ENCODE measurements around the gene KCNC1.

KCNC1 gene

DNA sequence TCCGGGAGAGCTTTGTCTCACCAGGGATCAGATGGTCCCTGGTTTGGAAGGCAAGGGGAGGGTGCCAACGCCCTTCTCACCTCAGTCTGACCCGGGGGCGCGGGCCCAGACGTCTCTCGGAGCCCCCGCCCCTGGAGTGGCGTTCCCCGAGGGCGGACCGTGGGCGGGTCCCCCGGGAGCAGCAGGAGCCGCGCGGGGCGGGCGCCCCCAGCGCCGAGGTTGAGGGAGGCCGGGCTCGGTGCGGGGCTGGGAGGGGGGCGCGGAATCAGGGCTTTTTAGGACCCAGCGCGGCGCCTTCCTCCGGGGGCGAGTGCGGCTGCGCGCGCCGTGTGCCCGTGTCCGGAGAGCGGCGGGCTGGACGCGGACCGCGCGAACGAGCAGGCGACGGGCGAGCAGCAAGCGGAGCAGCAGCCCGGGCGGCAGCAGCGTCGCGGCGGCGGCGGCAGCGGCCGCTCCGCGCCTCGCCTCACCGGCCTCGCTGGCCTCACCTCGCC lies at the start of gene KCNC1:
Gene KCNC1 (plus strand): TSS at position 364 of the 494 bp plus-strand sequence. CDS start 1,222 bp downstream, outside the sequence.
- peak; percentile 39 for DNase-seq (ENCODE audit: low read depth)

DNA sequence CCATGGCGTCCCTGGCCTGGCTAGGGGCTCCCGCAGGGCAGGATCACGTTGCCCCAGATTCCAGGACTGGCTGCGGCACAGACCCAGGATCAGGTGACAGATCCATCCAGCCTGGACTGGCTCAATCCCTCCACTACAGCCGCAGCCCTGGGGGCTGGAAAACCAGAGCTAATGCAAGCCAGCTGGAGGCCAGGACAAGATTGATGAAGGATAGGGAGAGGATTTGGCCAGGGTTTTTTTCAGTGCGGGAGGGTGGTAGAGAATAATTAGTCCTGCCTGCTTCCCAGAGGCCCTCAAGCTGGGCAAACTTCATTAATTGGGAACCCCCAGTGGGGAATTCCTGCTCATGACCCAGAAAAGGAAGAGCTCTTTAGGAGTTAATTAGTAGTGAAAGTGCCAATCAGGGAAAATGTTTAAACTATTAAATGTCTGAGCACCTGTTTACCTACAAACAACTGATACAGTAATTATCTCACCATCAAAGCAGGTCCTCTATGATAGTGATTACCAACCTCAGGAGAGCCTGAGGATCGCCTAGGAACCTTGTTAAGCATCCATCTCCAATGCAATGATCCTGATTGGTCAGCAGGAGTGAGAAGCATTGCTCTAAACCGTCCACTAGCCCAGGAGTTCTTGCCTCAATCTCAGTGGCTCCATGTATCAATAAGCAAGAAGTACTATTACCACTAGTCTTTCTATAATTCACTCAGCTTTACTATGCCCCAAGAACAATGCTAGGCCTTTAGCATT lies 48.2 kb upstream of the KCNC1 start:
- DNase-seq (ENCODE audit: low read depth): no peak

DNA sequence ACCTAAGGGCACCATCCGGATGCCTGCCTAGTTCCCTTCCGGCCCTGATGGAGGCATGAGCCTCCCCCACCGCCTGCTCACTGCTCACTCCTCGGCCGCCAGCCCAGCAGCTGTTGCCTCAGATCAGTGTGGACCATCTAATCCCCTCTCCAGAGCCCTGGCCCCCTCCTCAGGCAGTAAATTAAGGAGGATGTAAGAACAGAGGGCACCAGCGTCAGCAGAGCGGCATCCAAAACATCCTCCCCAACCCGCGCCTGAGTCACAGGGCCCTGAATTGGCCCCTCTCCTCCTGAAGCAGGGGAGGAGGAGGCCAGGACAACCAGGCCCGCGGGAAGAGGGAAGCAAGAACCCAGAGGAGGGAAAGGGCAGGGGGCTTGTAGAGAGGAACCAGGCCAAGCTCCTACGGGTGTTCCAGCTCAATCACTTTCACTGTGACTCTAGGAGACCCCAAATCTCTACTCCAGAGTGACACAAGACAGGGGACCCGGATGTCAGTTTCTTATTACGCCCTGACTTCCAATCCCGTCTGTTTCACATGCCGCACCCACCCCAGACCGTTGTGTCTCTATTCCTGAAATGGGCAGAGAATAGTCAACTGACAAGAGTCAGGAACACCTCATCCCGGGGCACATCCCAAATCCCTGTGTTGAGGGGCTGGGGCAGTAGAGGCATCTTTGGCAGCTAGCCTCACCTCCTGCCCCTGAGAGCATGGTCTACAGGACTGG lies 46.5 kb upstream of the KCNC1 start:
- no peak for DNase-seq (ENCODE audit: low read depth)

DNA sequence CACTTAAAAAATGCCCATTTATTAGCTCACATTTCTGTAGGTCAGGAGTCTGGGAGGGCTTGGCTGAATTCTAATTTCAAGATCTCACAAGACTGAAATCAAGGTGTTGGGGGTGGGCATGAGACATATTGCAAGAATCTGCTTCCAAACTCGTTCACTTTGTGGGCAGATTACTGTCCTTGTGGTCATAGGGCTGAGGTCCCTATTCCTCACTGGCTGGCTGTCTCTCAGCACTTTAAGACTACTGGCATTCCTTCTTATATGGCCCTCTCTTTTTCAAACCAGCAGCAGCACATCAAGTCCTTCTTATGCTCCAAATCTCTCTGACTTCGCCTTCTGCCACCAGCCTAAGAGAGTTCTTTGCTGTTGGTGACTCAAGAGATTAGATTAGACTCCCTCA lies 43.0 kb upstream of the KCNC1 start:
- DNase-seq (ENCODE audit: low read depth): no peak

DNA sequence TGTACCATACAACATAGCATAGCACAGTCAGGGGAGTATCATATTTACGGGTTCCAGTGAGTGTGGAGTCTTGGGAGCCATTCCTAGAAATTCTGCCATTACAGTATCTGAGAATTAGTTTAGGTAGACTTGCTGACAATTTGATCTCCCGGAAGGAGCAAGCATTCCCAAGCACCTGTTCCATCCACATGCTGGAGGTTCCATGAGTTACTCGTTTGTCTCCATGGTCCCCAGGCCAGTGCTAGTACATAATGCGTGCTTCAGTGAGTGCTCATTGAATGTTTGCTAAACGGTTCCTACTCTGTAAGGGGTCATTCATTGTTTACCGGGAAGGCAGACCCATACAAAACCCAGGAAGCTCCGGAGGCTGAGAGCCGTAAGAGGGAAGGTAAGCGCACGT lies 42.6 kb upstream of the KCNC1 start:
- DNase-seq (ENCODE audit: low read depth): no peak

DNA sequence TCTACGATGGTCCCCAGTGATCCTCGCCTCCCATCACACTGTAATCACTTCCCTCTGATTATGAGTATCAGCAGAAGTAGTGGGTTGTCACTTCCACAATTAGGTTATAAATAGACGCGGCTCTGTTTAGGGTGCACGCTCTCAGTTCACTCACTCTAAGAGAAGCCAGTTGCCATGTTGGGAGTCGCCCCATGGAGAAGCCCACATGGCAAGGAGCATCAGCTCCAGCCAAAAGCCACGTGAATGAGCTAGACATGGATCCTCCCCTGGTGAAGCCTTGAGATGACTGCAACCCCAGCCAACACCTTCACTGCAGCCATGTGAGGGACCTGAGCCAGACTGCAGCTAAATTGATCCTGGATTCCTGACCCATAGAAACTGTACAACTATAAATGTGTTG lies 41.6 kb upstream of the KCNC1 start:
- DNase-seq (ENCODE audit: low read depth): no peak

DNA sequence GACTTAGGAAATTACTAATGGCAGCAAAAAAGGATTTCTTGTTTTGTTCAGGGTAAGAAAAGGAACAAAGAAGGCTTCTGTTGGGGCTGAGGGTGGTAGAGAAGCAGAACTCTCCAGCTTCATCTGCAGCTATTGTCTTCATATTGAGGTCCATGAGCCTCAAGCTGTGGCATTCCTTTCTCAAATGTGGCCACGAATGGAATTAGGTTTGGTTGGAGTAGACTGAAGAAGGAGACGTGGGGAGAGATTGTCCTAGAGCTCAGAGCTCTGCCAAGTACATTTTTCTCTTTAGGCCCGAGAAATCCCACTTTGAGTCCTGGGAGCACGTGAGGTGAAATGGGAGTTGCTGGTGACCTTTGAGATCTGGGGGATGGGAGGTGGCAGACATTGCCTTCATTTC lies 41.0 kb upstream of the KCNC1 start:
- no peak for DNase-seq (ENCODE audit: low read depth)

DNA sequence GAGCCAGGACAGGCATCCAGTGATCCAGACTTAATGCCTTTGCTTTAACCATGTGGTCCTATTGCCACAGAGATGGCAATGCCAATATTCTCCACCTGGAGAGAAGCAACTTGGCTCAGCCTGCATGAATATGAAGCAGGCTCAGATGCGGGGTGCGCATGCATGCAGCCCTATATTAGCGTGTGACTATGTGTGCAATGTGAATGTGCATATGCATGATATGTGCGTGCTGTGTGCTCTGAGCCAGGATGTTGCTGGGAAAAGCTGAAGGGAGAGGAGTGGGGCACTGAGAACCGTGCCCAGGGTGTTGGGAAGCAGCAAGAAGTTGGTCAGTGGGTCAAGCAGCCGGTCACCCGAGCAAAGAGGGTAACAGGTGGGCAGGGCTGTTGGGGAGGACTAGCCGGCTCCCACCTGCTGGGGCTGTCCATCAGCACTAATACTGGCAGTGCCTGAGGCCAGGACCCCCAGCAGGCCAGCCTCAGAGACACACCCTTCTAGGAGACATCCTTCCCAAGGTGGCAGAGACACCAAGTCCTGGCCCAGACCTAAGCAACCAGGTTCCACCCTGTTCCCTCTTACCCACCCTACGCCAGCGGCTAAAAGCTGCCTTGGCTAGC lies 40.0 kb upstream of the KCNC1 start:
- DNase-seq (ENCODE audit: low read depth): no peak

DNA sequence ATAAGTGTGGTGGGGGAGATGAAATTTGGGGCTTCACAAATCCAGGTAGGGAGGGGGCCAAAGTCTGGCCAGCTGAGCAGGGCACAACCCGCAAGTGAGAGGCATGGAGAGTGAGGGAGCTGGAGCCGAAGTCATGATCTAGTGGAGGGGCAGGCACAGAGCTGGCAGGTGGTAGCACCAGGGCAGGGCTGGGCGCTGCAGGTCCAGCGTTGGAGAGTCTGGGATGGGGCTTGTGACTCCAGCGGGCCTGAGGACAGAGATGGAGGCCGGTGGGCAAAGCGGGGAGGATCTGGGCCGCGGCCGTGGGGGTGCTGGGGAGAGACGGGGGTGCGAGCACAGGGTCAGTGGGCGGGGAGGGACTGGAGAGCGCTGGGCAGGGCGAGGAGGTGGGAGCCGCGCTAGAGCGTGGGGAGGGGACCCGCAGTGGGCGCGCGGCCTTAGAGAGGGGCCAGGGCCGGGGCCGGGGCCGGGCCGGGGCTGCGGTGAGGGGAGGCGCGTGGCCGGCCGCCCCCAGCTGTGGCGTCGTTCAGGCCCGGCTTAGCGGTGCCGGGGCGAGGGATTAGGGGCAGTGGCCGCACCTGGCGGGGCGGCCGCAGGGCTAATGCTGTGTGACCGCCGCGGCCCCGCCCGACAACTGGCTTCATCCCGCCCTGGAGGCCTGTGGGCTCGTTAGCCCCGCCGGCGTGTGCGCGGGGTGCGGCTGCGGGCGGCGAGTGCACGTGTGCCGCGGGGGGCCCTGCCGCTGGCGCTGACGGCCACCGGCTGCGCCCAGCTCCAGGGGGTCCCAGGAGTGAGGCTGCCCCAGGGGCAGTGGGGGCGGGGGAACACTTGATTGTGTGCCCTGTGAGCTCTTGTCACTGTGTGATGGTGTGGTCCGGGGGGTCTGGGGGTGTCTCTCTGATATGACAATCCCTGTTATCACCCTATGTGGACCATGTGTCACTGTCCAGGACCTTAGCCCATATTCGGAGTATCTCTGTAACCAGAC lies 38.8 kb upstream of the KCNC1 start:
- no peak for DNase-seq (ENCODE audit: low read depth)

DNA sequence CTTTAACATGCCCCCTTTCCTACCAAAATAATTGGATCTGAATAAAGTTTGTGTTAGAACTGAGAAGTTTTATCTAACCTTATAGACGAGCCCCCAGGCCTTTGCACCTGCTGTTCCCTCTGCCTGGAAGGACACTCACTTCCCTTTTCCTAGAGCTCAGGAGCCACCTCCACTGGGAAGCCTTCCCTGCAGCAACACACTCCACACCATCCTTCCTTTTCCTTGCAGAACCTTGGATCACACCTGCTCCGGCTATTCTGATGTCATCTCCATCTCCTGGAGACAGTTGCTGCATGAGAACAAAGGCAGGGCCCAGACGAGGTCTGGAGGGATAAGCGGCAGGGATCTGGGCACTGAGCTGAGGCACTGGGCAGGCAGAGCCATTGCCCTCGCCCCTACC lies 37.8 kb upstream of the KCNC1 start:
- DNase-seq (ENCODE audit: low read depth): no peak

DNA sequence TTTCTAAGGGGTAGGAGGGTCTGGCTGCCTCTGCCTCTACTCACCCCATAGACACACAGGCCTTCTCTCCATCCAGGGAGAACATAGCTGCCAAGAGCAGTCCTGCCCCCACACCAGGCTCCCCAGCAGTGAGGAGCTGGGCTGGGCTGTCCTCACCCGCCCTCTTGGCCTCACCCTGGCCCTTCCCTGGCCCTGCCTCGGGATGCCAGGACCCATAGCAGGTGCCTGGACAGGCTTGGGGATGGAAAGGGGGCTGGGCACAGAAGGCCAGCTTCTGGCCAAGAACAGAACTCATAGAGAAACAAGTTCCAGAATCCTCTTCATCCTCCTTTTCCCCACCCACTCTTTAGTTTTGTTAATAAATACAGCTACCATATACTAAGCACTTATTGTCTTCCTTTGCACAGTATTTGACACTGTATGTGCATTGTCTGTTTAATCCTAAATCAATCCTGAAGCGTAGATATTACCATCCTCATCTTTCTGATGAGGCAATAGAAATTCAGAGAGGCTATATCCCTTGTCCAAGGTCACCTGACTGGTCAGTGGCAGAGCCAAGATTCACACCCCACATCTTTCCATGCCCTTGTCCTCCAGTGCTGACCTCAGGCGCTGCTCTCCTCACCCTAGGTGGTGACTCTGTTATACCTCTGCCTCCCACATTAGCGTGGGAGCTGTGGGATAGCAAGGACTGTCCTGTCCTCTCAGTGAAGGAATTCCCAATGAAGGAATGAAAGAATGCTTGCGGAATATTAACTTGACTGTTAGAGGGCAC lies 37.2 kb upstream of the KCNC1 start:
- DNase-seq (ENCODE audit: low read depth): no peak

DNA sequence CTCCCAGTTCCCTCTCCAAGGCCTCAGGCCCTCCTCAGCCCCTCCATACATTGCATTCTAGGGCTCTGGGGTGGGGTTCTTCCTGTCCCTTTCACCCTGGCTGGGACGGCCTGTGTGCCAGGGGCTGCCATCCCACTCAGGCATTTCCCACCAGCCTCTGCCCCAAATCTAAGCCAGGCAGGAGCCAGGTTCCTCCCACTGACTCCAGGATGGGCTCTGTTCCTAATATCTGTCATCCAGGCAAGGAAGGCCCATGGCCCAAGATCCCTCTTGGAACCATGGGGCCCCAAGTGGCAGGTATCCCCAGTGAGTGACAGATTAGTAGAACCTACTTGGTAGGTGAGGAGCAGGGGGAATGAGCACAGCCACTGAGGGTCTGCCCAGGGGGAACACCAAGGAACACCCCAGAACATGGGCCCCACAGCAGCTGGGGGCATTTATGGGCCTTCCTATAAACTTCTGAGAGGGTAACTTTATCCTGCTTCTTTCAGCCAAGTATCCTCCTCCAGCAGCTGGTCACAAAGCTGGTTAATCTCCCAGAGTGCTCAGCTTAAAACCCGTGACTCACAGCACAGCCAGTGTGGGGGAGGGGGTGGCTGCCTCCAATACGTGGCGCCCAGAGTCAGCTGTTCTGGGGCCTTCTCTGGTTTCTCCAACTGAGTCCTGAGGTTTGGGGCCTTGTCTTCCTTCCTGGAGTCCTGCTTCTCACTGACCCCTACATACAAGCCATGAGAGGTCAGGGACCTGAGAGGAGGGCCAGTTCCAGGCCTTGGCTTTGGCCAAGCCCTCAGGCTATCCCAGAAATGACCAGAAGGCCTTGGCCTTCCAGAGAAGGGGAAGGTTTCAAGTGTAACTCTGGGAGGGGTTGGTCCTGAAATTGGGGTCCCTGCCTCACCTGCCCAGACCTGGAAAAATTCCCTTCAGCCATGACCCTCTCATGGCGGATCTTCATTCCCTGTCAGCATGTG lies 35.1 kb upstream of the KCNC1 start:
- no peak for DNase-seq (ENCODE audit: low read depth)

DNA sequence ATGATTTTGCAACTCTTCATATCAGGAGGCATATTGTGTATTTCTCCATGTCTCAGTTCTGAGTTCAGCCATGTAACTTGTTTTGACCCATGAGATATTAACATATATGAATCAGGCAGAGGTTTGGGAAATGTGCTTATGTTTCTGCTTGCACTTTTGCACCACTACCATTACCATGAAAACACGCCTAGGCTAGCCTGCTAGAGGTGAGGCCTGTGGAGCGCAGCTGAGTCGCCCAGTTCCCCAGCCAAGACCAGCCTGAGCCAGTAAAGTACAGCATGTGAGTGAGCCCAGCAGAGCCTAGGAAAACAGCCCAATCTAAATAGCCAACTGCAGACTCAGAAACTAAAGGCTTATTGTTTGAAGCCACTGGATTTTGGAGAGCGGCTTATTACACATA lies 33.6 kb upstream of the KCNC1 start:
- no peak for DNase-seq (ENCODE audit: low read depth)

DNA sequence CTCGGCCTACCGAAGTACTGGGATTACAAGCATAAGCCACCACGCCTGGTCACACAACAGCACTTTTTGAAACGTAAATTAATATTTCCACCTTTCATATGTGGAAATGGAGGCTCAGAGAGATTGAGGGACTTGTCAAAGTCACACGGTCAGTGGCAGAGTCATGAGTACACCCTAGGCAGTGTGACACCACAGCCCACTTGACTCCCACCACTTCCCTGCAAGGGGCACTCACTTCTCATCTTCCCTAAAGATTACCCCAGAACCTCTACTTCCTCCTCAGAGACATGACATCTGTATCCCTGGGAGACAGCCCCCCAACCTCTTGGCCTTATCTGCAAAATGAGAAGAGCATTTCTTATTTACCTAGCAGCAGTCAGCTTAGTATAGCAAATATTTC lies 31.7 kb upstream of the KCNC1 start:
- no peak for DNase-seq (ENCODE audit: low read depth)

DNA sequence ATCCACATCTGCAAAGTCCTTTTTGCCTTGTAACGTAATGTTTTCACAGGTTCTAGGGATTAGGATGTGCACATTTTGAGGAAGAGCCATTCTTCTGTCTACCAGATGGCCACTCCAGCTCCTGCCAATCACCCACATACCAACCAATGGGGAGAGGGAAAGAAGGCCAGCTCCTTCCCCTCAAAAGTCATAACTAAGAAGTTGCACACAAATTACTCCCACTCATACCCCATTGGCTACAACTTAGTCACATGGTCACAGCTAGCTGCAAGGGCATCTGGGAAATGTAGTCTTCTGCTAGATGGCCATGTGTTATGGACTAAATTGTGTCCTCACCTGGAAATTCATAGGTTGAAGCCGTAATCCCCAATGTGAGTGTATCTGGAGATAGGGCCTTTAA lies 30.6 kb upstream of the KCNC1 start:
- DNase-seq (ENCODE audit: low read depth): peak; percentile 59

DNA sequence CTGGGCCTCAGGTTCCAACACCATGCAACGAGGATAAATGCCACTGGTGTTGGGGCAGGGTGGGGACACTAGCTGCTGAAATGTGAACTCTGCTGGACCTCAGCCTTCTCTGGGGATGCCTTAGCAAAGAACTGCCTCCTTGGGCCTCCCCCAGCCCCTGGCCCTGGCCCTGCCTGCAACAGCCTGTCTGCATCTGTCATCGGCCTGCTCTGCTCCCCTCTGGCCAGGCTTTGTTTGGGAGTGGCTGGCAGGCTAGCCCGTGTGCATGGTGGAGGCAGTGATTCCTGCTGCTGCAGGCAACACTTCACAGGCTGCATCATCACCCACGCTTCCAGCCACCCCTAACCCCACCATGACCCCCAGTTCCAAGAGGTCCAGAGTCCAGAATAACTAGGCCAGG lies 26.8 kb upstream of the KCNC1 start:
- DNase-seq (ENCODE audit: low read depth): no peak

DNA sequence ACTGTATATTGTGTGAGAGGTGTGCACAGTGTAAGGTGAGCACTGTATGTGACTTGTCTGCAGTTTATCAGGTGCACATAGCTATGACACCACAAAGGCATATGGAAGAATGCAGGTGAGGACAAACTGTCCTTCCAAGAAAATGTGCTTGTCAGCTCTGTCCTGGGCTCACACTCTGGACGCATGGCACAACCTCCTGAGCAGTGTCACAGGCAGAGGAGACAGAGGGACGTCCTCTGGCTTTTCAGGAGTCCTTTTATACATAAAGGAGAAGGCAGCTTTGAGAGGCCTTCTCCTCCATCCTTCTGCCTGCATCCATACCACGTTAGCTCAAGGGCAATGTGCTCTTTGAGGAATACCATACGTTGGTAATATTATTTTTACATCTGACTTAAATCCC lies 22.7 kb upstream of the KCNC1 start:
- DNase-seq (ENCODE audit: low read depth): no peak

DNA sequence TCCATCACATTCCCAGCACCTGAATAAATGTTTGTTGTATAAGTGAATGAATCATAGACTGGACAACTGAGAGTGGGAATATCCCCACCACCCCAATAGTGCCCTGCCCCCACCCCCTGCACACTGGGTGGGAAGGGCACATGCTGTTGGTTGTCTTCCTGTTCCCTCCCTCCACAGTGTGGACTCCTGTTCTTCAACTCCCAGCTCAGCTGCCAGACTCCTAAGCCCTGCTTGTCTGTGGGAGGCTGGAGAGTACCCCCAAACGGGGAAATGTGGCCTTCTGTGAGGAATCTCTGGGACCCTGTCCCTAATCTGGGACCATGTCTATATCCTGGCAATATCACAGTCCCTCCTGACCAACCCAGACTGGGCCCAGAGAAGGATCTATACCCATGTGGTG lies 20.7 kb upstream of the KCNC1 start:
- no peak for DNase-seq (ENCODE audit: low read depth)

DNA sequence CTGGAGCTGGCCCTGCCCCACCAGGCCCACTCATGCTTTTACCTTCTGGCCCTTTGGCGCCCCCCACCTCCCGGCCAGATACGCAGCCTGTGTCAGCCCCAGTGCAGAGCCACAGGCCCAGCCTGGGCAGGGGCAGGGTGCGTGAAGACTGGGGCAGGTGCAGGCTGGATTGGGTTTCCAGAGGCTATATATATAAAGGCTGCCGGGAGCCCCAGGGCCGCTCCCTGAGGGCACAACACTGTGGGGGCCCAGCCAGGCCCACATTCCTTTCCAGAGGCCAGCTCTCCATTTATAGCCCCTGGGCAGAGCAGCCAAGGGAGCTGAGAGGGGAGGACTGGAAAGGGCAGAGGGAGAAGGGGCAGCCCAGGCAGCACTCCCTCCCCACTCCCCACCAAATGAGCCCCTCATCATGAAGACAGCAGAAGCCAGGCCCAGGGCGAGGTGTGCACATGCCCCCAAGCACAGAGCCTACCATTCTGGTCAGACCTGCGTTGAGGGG lies 20.2 kb upstream of the KCNC1 start:
- no peak for DNase-seq (ENCODE audit: low read depth)

DNA sequence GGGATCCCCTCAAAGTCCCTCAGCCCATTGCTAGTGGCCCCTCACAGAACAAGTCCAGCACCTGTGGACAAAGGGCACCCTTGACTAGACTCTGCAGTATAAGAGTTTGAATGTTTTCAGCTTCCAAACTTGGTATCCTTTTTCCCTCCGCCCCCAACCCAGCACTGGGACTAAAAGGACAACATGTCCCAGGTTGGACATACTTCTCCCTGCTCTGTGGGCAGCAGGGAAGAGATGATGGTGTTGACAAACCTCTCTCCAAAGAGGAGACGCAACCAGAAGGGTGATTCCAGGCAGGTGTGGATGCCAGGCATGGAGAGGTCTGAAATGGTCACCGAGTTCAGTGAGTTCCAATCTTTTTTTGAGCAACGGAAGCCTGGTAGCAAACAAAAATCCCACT lies 19.7 kb upstream of the KCNC1 start:
- DNase-seq (ENCODE audit: low read depth): no peak

Data from ELR (cell line).